HTR-8/SVneo (cell line): ENCODE measurements around the gene FAIM2.

Experiments used
- DNase-seq: peaks from one replicate; pipeline ENCODE4 v3.0.0; 2011; ENCODE audit warnings: low spot score, mixed read lengths; ENCODE audit not compliant: insufficient read length
- FAIRE-seq: peaks from 2 replicates; lab custom pipeline; 2011; peaks lifted over from hg19 to GRCh38; lab: Jason Lieb, UNC

The FAIM2 gene

GRCh38 chr12:49901026-49901425 lies 2.7 kb downstream of the FAIM2 start:
- FAIRE-seq: no peak
- no peak for DNase-seq

GRCh38 chr12:49900371-49900770 lies 3.3 kb downstream of the FAIM2 start:
- FAIRE-seq: no peak
- DNase-seq: no peak

GRCh38 chr12:49899921-49900320 lies 3.8 kb downstream of the FAIM2 start:
- DNase-seq (no peak), FAIRE-seq (no peak)

- FAIRE-seq (no peak), DNase-seq (no peak)
These were observed 4.3 kb downstream of the FAIM2 start for GRCh38 chr12:49899286-49899843.

- FAIRE-seq: no peak
- no peak for DNase-seq
These were observed 6.4 kb downstream of the FAIM2 start for GRCh38 chr12:49897276-49897675.

GRCh38 chr12:49895773-49896172 lies 7.9 kb downstream of the FAIM2 start:
- FAIRE-seq: no peak
- no peak for DNase-seq

GRCh38 chr12:49894751-49895148 lies 8.9 kb downstream of the FAIM2 start:
- FAIRE-seq: no peak

GRCh38 chr12:49893753-49894750 lies 9.6 kb downstream of the FAIM2 start:
- no peak for FAIRE-seq

More at GRCh38 chr12:49894751-49895148, 8.9 kb downstream of the FAIM2 start:
- no peak for DNase-seq

GRCh38 chr12:49892732-49893317 lies 10.9 kb downstream of the FAIM2 start:
- no peak for DNase-seq
- no peak for FAIRE-seq

More at GRCh38 chr12:49893753-49894750, 9.6 kb downstream of the FAIM2 start:
- DNase-seq: peak; percentile 75

- no peak for DNase-seq
- FAIRE-seq: no peak
These were observed 11.5 kb downstream of the FAIM2 start for GRCh38 chr12:49892084-49892731.

GRCh38 chr12:49891476-49891875 lies 12.2 kb downstream of the FAIM2 start:
- no peak for DNase-seq
- FAIRE-seq: no peak

GRCh38 chr12:49891012-49891411 lies 12.7 kb downstream of the FAIM2 start:
- FAIRE-seq (no peak), DNase-seq (no peak)

- no peak for FAIRE-seq
These were observed 13.6 kb downstream of the FAIM2 start for GRCh38 chr12:49890096-49890461.

GRCh38 chr12:49889361-49890095 lies 14.2 kb downstream of the FAIM2 start:
- no peak for FAIRE-seq
- DNase-seq: no peak

More at GRCh38 chr12:49890096-49890461, 13.6 kb downstream of the FAIM2 start:
- DNase-seq: no peak

- no peak for FAIRE-seq
- no peak for DNase-seq
These were observed 15.1 kb downstream of the FAIM2 start for GRCh38 chr12:49888461-49889151.

GRCh38 chr12:49887536-49888401 lies 15.9 kb downstream of the FAIM2 start:
- no peak for DNase-seq
- no peak for FAIRE-seq

GRCh38 chr12:49887091-49887490 lies 16.6 kb downstream of the FAIM2 start:
- FAIRE-seq (no peak), DNase-seq (no peak)

- FAIRE-seq: no peak
- no peak for DNase-seq
These were observed 17.8 kb downstream of the FAIM2 start for GRCh38 chr12:49885663-49886461.
